ENCODE results near the gene DOC2B. TPM values are rescaled to one million over a fixed set of nuclear protein-coding genes. Genes with fewer than 3 reads are reported as not detected.

Gene DOC2B
- total RNA-seq, 4 donors from 2014 or later: 10.4 to 18.0 (median 14.6) TPM

GRCh38 chr17:160336-160735, 21.1 kb downstream of the DOC2B start:
- H3K9me3 ChIP-seq: no peaks in the 10 kb centered on the region
- DNase-seq (ENCODE audit: extremely low spot score): no peak
- no peaks in the 10 kb centered on the region for H3K4me1 ChIP-seq
- H3K36me3 ChIP-seq: peaks cover 0 to 20% (median 0%) of the 10 kb centered on the region in 4 donors
- no peak overlapping the region for H3K27ac ChIP-seq (replicated peaks in 1 of 4)
- no peak overlapping the region for H3K4me3 ChIP-seq
- intact Hi-C loops (cut with DNase I): no loop called here
- no peak for TF ChIP-seq CTCF (IDR thresholded peaks at IDR 0.05)
- TF ChIP-seq POLR2A (IDR thresholded peaks at IDR 0.05; ENCODE audit: low read depth): no peak
- no peak for TF ChIP-seq EP300 (IDR thresholded peaks at IDR 0.05)
- TF ChIP-seq POLR2AphosphoS5 (IDR thresholded peaks at IDR 0.05): no peak
- 90% methylated on average over 6 of the region's 13 CpGs for WGBS
- H3K27me3 ChIP-seq: peaks cover 0 to 12% (median 0%) of the 10 kb centered on the region in 4 donors

GRCh38 chr17:159609-160008, 21.8 kb downstream of the DOC2B start:
- Histone ChIP-seq H3K9me3 (no peaks in the 10 kb centered on the region), H3K4me3 (no peak overlapping the region), H3K27ac (replicated peaks in 1 of 4) (no peak overlapping the region), H3K4me1 (no peaks in the 10 kb centered on the region), H3K27me3 (peaks cover 0 to 13% (median 0%) of the 10 kb centered on the region in 4 donors), H3K36me3 (peaks cover 0 to 20% (median 0%) of the 10 kb centered on the region in 4 donors)
- TF ChIP-seq POLR2A (IDR thresholded peaks at IDR 0.05; ENCODE audit: low read depth) (no peak), POLR2AphosphoS5 (IDR thresholded peaks at IDR 0.05) (no peak), CTCF (IDR thresholded peaks at IDR 0.05) (no peak), EP300 (IDR thresholded peaks at IDR 0.05) (no peak)
- 96% methylated on average over 15 of the region's 15 CpGs for WGBS
- no peak for DNase-seq (ENCODE audit: extremely low spot score)
- intact Hi-C loops (cut with DNase I): no loop called here

- Histone ChIP-seq H3K27ac (replicated peaks in 1 of 4) (no peak overlapping the region), H3K4me3 (no peak overlapping the region), H3K36me3 (peaks cover 0 to 20% (median 0%) of the 10 kb centered on the region in 4 donors), H3K27me3 (peaks cover 0 to 13% (median 0%) of the 10 kb centered on the region in 4 donors), H3K9me3 (no peaks in the 10 kb centered on the region), H3K4me1 (no peaks in the 10 kb centered on the region)
- DNase-seq (ENCODE audit: extremely low spot score): no peak
- intact Hi-C loops (cut with DNase I): no loop called here
- TF ChIP-seq CTCF (IDR thresholded peaks at IDR 0.05) (no peak), POLR2A (IDR thresholded peaks at IDR 0.05; ENCODE audit: low read depth) (no peak)
- 95% methylated on average over 7 of the region's 7 CpGs for WGBS
These were observed 23.1 kb downstream of the DOC2B start for GRCh38 chr17:158379-158778.

GRCh38 chr17:157901-158300, 23.5 kb downstream of the DOC2B start:
- DNase-seq (ENCODE audit: extremely low spot score): no peak
- intact Hi-C loops (cut with DNase I): no loop called here
- no peak for TF ChIP-seq CTCF (IDR thresholded peaks at IDR 0.05)
- TF ChIP-seq POLR2A (IDR thresholded peaks at IDR 0.05; ENCODE audit: low read depth): no peak
- no peak for TF ChIP-seq POLR2AphosphoS5 (IDR thresholded peaks at IDR 0.05)
- TF ChIP-seq EP300 (IDR thresholded peaks at IDR 0.05): no peak
- Histone ChIP-seq H3K4me1 (no peaks in the 10 kb centered on the region), H3K36me3 (peaks cover 0 to 20% (median 0%) of the 10 kb centered on the region in 4 donors), H3K4me3 (no peak overlapping the region), H3K27me3 (peaks cover 0 to 13% (median 0%) of the 10 kb centered on the region in 4 donors), H3K27ac (replicated peaks in 1 of 4) (no peak overlapping the region), H3K9me3 (no peaks in the 10 kb centered on the region)
- 87% methylated on average over 4 of the region's 4 CpGs for whole genome bisulfite sequencing

- no peak overlapping the region for H3K4me3 ChIP-seq
- no peak for DNase-seq (ENCODE audit: extremely low spot score)
These were observed 24.5 kb downstream of the DOC2B start for GRCh38 chr17:156946-157345.

More at GRCh38 chr17:156946-157345, 24.5 kb downstream of the DOC2B start:
- no peak for TF ChIP-seq POLR2AphosphoS5 (IDR thresholded peaks at IDR 0.05)
- no peak for TF ChIP-seq POLR2A (IDR thresholded peaks at IDR 0.05; ENCODE audit: low read depth)
- no peak for TF ChIP-seq CTCF (IDR thresholded peaks at IDR 0.05)
- TF ChIP-seq EP300 (IDR thresholded peaks at IDR 0.05): no peak
- no peaks in the 10 kb centered on the region for H3K4me1 ChIP-seq
- no peak overlapping the region for H3K27ac ChIP-seq (replicated peaks in 1 of 4)
- intact Hi-C loops (cut with DNase I): no loop called here
- peaks cover 0 to 13% (median 0%) of the 10 kb centered on the region in 4 donors for H3K27me3 ChIP-seq
- H3K36me3 ChIP-seq: peaks cover 0 to 20% (median 0%) of the 10 kb centered on the region in 4 donors
- no peaks in the 10 kb centered on the region for H3K9me3 ChIP-seq
- WGBS: 86% methylated on average over 19 of the region's 19 CpGs

Measured in esophagus muscularis mucosa (tissue), 4 donors.